ENCODE results near the gene ARHGEF19. TPM values are rescaled to one million over a fixed set of nuclear protein-coding genes. Genes with fewer than 3 reads are reported as not detected.

The ARHGEF19 gene
- total and polyA plus RNA-seq, 2 of the 13 experiments (the other 11 are each of a cell fraction or from before 2014, with no cell fraction given): 1.7 to 1.8 TPM

DNA sequence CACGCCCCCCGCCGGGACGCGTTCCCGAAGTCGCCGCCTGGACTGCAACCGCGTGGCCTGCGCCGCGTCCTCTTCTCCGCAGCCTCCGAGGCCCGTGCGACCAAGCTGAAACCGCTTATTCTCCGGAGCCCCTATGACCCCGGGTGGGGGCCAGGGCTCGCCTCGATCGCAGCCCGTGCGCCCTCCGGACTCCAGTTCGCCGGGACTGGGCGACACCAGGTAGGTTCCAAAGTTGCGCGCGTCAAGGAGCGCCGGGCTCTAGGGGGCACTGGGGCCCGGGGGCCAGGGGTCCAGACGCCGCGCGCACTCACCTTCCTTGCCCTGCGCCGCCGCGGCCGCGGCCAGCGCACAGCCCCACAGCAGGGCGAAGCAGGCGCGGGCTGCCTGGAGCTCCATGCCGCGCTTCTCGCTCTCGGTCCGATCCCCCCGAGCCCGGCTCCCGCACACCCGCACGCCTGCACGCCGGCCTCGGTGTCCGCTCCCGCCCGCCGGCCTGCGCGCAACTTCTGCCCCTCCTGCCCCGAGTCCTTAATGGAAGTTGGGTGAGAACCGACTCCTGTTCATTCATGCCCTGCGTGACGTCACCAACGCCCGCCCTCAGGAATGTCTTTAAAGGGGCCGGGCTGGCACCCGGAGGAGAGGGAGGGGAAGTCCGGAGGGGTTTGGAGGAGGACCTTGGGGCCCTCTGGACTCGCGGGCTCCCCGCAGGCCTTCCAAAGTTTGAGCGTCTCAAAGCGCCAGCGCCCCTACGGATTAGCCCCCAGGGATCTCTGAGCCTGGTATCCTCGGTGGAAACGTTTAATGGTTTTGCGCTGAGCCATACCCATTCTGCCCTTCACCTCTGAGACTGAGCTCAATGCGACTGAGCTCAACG lies 56.7 kb downstream of the ARHGEF19 start, which contains the start of gene EPHA2 (continued):
- peak; percentile 50; the same call in 1 of the 2 replicates for TF ChIP-seq ZNF546 (CRISPR knock-in tag; conservative IDR thresholded peaks at IDR 0.05)
- TF ChIP-seq ZNF775 (CRISPR knock-in tag; IDR thresholded peaks at IDR 0.05; ENCODE audit: borderline replicate concordance): no peak
- no peak for TF ChIP-seq ZNF441 (CRISPR knock-in tag; IDR thresholded peaks at IDR 0.05; ENCODE audit: borderline replicate concordance)
- TF ChIP-seq SCMH1 (CRISPR knock-in tag; IDR thresholded peaks at IDR 0.05; ENCODE audit: borderline replicate concordance): no peak
- no peak for TF ChIP-seq HNRNPK (IDR thresholded peaks at IDR 0.05; ENCODE audit: low read depth, low read length, poor library complexity, severe bottlenecking)
- TF ChIP-seq, protein P1, sequence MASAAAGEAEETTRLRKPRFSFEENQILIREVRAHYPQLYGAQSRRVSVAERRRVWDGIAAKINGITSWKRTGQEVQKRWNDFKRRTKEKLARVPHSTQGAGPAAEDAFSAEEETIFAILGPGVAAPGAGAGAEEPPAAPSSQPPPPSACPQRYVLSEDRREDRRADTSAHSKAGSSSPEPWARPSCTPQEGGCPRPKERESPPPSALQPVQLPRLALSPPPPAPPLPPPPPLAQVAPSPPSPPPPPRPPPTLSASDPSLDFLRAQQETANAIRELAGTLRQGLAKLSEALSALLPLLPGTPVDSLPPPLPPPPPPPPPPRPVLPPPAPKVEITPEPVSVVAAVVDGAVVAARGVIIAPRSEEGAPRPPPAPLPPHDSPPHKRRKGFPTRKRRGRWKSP (CRISPR knock-in tag; IDR thresholded peaks at IDR 0.05): peak; percentile 83
- TF ChIP-seq RFX3 (CRISPR knock-in tag; IDR thresholded peaks at IDR 0.05): no peak
- no peak for TF ChIP-seq ZBTB3 (CRISPR knock-in tag; IDR thresholded peaks at IDR 0.05; ENCODE audit: borderline replicate concordance, low read depth)
- TF ChIP-seq ZBTB21 (CRISPR knock-in tag; IDR thresholded peaks at IDR 0.05): peak; percentile 76; the same call in 1 of the 2 replicates
- TF ChIP-seq ZNF253 (CRISPR knock-in tag; IDR thresholded peaks at IDR 0.05; ENCODE audit: borderline replicate concordance): peak; percentile 55; the same call in 1 of the 2 replicates
- TF ChIP-seq, protein P2, sequence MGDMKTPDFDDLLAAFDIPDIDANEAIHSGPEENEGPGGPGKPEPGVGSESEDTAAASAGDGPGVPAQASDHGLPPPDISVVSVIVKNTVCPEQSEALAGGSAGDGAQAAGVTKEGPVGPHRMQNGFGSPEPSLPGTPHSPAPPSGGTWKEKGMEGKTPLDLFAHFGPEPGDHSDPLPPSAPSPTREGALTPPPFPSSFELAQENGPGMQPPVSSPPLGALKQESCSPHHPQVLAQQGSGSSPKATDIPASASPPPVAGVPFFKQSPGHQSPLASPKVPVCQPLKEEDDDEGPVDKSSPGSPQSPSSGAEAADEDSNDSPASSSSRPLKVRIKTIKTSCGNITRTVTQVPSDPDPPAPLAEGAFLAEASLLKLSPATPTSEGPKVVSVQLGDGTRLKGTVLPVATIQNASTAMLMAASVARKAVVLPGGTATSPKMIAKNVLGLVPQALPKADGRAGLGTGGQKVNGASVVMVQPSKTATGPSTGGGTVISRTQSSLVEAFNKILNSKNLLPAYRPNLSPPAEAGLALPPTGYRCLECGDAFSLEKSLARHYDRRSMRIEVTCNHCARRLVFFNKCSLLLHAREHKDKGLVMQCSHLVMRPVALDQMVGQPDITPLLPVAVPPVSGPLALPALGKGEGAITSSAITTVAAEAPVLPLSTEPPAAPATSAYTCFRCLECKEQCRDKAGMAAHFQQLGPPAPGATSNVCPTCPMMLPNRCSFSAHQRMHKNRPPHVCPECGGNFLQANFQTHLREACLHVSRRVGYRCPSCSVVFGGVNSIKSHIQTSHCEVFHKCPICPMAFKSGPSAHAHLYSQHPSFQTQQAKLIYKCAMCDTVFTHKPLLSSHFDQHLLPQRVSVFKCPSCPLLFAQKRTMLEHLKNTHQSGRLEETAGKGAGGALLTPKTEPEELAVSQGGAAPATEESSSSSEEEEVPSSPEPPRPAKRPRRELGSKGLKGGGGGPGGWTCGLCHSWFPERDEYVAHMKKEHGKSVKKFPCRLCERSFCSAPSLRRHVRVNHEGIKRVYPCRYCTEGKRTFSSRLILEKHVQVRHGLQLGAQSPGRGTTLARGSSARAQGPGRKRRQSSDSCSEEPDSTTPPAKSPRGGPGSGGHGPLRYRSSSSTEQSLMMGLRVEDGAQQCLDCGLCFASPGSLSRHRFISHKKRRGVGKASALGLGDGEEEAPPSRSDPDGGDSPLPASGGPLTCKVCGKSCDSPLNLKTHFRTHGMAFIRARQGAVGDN (CRISPR knock-in tag; IDR thresholded peaks at IDR 0.05): peak; percentile 76
- TF ChIP-seq RORA (CRISPR knock-in tag; IDR thresholded peaks at IDR 0.05): no peak
- TF ChIP-seq, protein P3, sequence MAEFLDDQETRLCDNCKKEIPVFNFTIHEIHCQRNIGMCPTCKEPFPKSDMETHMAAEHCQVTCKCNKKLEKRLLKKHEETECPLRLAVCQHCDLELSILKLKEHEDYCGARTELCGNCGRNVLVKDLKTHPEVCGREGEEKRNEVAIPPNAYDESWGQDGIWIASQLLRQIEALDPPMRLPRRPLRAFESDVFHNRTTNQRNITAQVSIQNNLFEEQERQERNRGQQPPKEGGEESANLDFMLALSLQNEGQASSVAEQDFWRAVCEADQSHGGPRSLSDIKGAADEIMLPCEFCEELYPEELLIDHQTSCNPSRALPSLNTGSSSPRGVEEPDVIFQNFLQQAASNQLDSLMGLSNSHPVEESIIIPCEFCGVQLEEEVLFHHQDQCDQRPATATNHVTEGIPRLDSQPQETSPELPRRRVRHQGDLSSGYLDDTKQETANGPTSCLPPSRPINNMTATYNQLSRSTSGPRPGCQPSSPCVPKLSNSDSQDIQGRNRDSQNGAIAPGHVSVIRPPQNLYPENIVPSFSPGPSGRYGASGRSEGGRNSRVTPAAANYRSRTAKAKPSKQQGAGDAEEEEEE (CRISPR knock-in tag; IDR thresholded peaks at IDR 0.05; ENCODE audit: borderline replicate concordance): no peak
- peak; percentile 71 for TF ChIP-seq SP5 (CRISPR knock-in tag; IDR thresholded peaks at IDR 0.05; ENCODE audit: borderline replicate concordance, low read depth)
- TF ChIP-seq AKAP8 (CRISPR knock-in tag; IDR thresholded peaks at IDR 0.05): peak; percentile 77
- TF ChIP-seq, protein P4, sequence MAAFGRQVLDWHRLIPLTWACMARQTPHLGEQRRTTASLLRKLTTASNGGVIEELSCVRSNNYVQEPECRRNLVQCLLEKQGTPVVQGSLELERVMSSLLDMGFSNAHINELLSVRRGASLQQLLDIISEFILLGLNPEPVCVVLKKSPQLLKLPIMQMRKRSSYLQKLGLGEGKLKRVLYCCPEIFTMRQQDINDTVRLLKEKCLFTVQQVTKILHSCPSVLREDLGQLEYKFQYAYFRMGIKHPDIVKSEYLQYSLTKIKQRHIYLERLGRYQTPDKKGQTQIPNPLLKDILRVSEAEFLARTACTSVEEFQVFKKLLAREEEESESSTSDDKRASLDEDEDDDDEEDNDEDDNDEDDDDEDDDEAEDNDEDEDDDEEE (CRISPR knock-in tag; IDR thresholded peaks at IDR 0.05): peak; percentile 73; the same call in 1 of the 2 replicates
- TF ChIP-seq FIP1L1 (IDR thresholded peaks at IDR 0.05; ENCODE audit: borderline replicate concordance, insufficient read depth, low read depth, low read length): no peak
- no peak for TF ChIP-seq SATB2 (CRISPR knock-in tag; IDR thresholded peaks at IDR 0.05)
- peak; percentile 87 for TF ChIP-seq ARNT2 (CRISPR knock-in tag; IDR thresholded peaks at IDR 0.05; ENCODE audit: low read depth)
- TF ChIP-seq ZNF510 (CRISPR knock-in tag; IDR thresholded peaks at IDR 0.05; ENCODE audit: low read depth): no peak
- TF ChIP-seq BRD4 (CRISPR knock-in tag; IDR thresholded peaks at IDR 0.05): no peak

All from HepG2 (cell line).